IMR-90 (cell line): ENCODE measurements around the gene SLC37A1. TPM values are rescaled to one million over a fixed set of nuclear protein-coding genes. Genes with fewer than 3 reads are reported as not detected.
A peak's percentile ranks its signal among the peaks of the same experiment; 100 is the strongest.

ENCODE experiments used
- ATAC-seq: fragments of 200-7000 bp; cut with Tn5 transposase; 2 replicates; pipeline ENCODE4 v1.9.1; 2020; ENCODE audit warnings: low read depth, mild to moderate bottlenecking, moderate library complexity
- BruUV-seq: library from RNA; stranded (reverse); fragments of 400-500 nt; replicated peaks from 2 replicates; lab custom pipeline; 2021; lab: Mats Ljungman, UMichigan
- CTCF ChIA-PET: fragments of 300-600 bp; formaldehyde crosslinking; extraction: SDS; loops from one replicate; lab custom pipeline; 2021; ENCODE audit warnings: antibody characterized with exemption; lab: Yijun Ruan, JAX
- POLR2A ChIA-PET: fragments of 300-600 bp; sonication (Branson Sonifier 250); formaldehyde crosslinking; loops from one replicate; lab custom pipeline; 2022; ENCODE audit warnings: antibody characterized with exemption; ENCODE audit not compliant: unreplicated experiment; lab: Charles Lee
- DNase-seq: peaks from one replicate; pipeline ENCODE4 v3.0.0; 2013
- H2AFZ ChIP-seq: replicated peaks from 2 replicates; pipeline ENCODE3; 2013; ENCODE audit warnings: low read length, mild to moderate bottlenecking; ENCODE audit not compliant: poor library complexity
- H2AK5ac ChIP-seq: 2 replicates; pipeline ENCODE4 v1.6.1; 2013; ENCODE audit warnings: low read depth, low read length, inconsistent platforms
- H2AK9ac ChIP-seq: replicated peaks from 2 replicates; pipeline ENCODE3; 2013; ENCODE audit warnings: mild to moderate bottlenecking, low read depth, low read length, moderate library complexity; ENCODE audit not compliant: poor library complexity
- H2BK120ac ChIP-seq: 2 replicates; pipeline ENCODE4 v1.6.1; 2013; ENCODE audit warnings: low read depth, low read length, inconsistent platforms
- H2BK15ac ChIP-seq: 3 replicates; pipeline ENCODE4 v1.6.1; 2013; ENCODE audit warnings: low read depth, low read length, inconsistent platforms
- H2BK20ac ChIP-seq: 2 replicates; pipeline ENCODE4 v1.6.1; 2013; ENCODE audit warnings: low read depth, mild to moderate bottlenecking, inconsistent platforms, low read length, moderate library complexity
- H2BK5ac ChIP-seq: 2 replicates; pipeline ENCODE4 v1.6.1; 2013; ENCODE audit warnings: mild to moderate bottlenecking, low read depth, low read length, inconsistent platforms; ENCODE audit not compliant: poor library complexity, severe bottlenecking
- H3K14ac ChIP-seq: replicated peaks from 2 replicates; pipeline ENCODE4 v1.6.1; 2013; ENCODE audit warnings: low read depth, low read length, inconsistent platforms
- H3K18ac ChIP-seq: 2 replicates; pipeline ENCODE4 v1.6.1; 2013; ENCODE audit warnings: low read depth, low read length, control low read depth
- H3K23ac ChIP-seq: 2 replicates; pipeline ENCODE4 v1.6.1; 2013; ENCODE audit warnings: low read depth, low read length, inconsistent platforms
- H3K27ac ChIP-seq: 2 replicates; pipeline ENCODE4 v1.5.1; 2013; ENCODE audit warnings: mild to moderate bottlenecking, control low read depth, low read length; ENCODE audit not compliant: insufficient read depth
- H3K27me3 ChIP-seq: 2 replicates; pipeline ENCODE4 v1.6.1; 2013; ENCODE audit warnings: low read length; ENCODE audit not compliant: control insufficient read depth, insufficient read depth
- H3K36me3 ChIP-seq: 2 replicates; pipeline ENCODE4 v1.6.1; 2013; ENCODE audit warnings: low read length, mixed read lengths; ENCODE audit not compliant: control insufficient read depth, insufficient read depth
- H3K4ac ChIP-seq: 2 replicates; pipeline ENCODE4 v1.6.1; 2013; ENCODE audit warnings: low read depth, low read length, inconsistent platforms
- H3K4me1 ChIP-seq: 2 replicates; pipeline ENCODE4 v1.6.1; 2013; ENCODE audit warnings: low read length, mixed read lengths; ENCODE audit not compliant: control insufficient read depth, insufficient read depth
- H3K4me2 ChIP-seq: 2 replicates; pipeline ENCODE4 v1.6.1; 2013; ENCODE audit warnings: low read depth, mild to moderate bottlenecking, control low read depth, low read length, moderate library complexity
- H3K4me3 ChIP-seq: 2 replicates; pipeline ENCODE4 v1.5.1; 2013; ENCODE audit warnings: low read depth, mild to moderate bottlenecking, control low read depth, low read length, moderate library complexity; ENCODE audit not compliant: insufficient read depth
- H3K56ac ChIP-seq: 2 replicates; pipeline ENCODE4 v1.6.1; 2013; ENCODE audit warnings: low read length, inconsistent platforms; ENCODE audit not compliant: insufficient read depth; ENCODE audit errors: extremely low read depth
- H3K79me1 ChIP-seq, 2 experiments: 2 replicates each; pipeline ENCODE4 v1.6.1; 2013; ENCODE audit warnings: low read length in 2 of 2, inconsistent platforms in 1 of 2, low read depth in 1 of 2
- H3K9ac ChIP-seq: 2 replicates; pipeline ENCODE4 v1.6.1; 2013; ENCODE audit warnings: low read depth, low read length, control low read depth
- H3K9me1 ChIP-seq: 2 replicates; pipeline ENCODE4 v1.6.1; 2013; ENCODE audit warnings: low read length, inconsistent platforms; ENCODE audit not compliant: insufficient read depth
- H3K9me3 ChIP-seq: 2 replicates; pipeline ENCODE4 v1.6.1; 2013; ENCODE audit warnings: low read length; ENCODE audit not compliant: control insufficient read depth, insufficient read depth
- H4K20me1 ChIP-seq: 2 replicates; pipeline ENCODE4 v1.6.1; 2013; ENCODE audit warnings: low read length, inconsistent platforms; ENCODE audit not compliant: insufficient read depth
- H4K5ac ChIP-seq: 2 replicates; pipeline ENCODE4 v1.6.1; 2013; ENCODE audit warnings: mild to moderate bottlenecking, low read depth, low read length, control low read depth
- H4K8ac ChIP-seq, 2 experiments: 2 replicates each; pipeline ENCODE4 v1.6.1; 2013; ENCODE audit warnings: low read depth in 2 of 2, low read length in 2 of 2, control low read depth in 1 of 2, inconsistent platforms in 1 of 2
- H4K91ac ChIP-seq: 2 replicates; pipeline ENCODE4 v1.6.1; 2013; ENCODE audit warnings: low read depth, low read length, inconsistent platforms; ENCODE audit not compliant: insufficient read depth
- CEBPB ChIP-seq: IDR thresholded peaks from 2 replicates; pipeline ENCODE4 v1.6.1; 2012; ENCODE audit warnings: low read depth, low read length, improper control_type of control experiment
- CTCF ChIP-seq: conservative IDR thresholded peaks from 2 replicates; pipeline ENCODE4 v1.5.1; 2012; ENCODE audit warnings: mild to moderate bottlenecking, low read depth, low read length, improper control_type of control experiment
- FOS ChIP-seq: fragments of 150-350 bp; IDR thresholded peaks from 2 replicates; pipeline ENCODE4 v1.6.1; 2016; ENCODE audit warnings: low read depth, low read length
- MAZ ChIP-seq: IDR thresholded peaks from 2 replicates; pipeline ENCODE4 v1.6.1; 2012; ENCODE audit warnings: low read depth, mild to moderate bottlenecking, low read length, improper control_type of control experiment, moderate library complexity, borderline replicate concordance
- MXI1 ChIP-seq: IDR thresholded peaks from 2 replicates; pipeline ENCODE4 v1.6.1; 2012; ENCODE audit warnings: low read depth, mild to moderate bottlenecking, low read length, moderate library complexity, borderline replicate concordance
- USF2 ChIP-seq: fragments of 150-350 bp; IDR thresholded peaks from 2 replicates; pipeline ENCODE4 v1.6.1; 2017; ENCODE audit warnings: mild to moderate bottlenecking, antibody characterized with exemption, low read length, low read depth
- WGBS, 2 experiments: methylation state at CpG; one replicate each; pipeline versions ENCODE4 v1.1.5 to v1.1.7; 2013; ENCODE audit warnings: missing lambda C conversion rate in 2 of 2; ENCODE audit not compliant: insufficient read length in 1 of 2; ENCODE audit errors: extremely low coverage in 2 of 2; 5-methylcytosine and 5-hydroxymethylcytosine counted together
- dilution Hi-C: fragments of 300-500 bp; cut with HindIII; formaldehyde crosslinking; loops from one replicate; pipeline ENCODE4 v1.14.3; 2018; ENCODE audit warnings: low sequenced_read_pairs; ENCODE audit not compliant: unreplicated experiment
- in situ Hi-C: fragments of 300-500 bp; cut with MboI; formaldehyde crosslinking; loops from 3 replicates; pipeline ENCODE4 v1.14.3; 2019; ENCODE audit warnings: low sequenced_read_pairs, inconsistent platforms, mixed read lengths
- intact Hi-C: fragments of 100-400 bp; cut with micrococcal nuclease; formaldehyde crosslinking; loops from 2 replicates; pipeline ENCODE4 v1.10.0; 2022
- polyA plus RNA-seq, 3 experiments: library from polyadenylated mRNA; depleted of rRNA; stranded (reverse); fragments of >200 nt; gene quantifications; 2 replicates each; pipeline ENCODE4 v1.2.3, GENCODE V29; 2012; ENCODE audit warnings: low replicate concordance in 1 of 3
- total RNA-seq: library from RNA; depleted of rRNA; stranded (reverse); fragments of >200 nt; gene quantifications from 2 replicates; pipeline ENCODE4 v1.2.3, GENCODE V29; 2012

SLC37A1 gene
- total and polyA plus RNA-seq, 2 of the 4 experiments (the other 2 are of a cell fraction), result 0.36 to 0.48 TPM

GRCh38 chr21:42584296-42584641, 70.6 kb downstream of the SLC37A1 start:
- no peaks in the 10 kb centered on the region for H3K9me3 ChIP-seq
- ChIA-PET POLR2A (no interaction called here), CTCF (no interaction called here)
- H3K27me3 ChIP-seq, result peaks cover 18% of the 10 kb centered on the region
- H3K27ac ChIP-seq, result no peak overlapping the region
- no peaks in the 10 kb centered on the region for H3K9me1 ChIP-seq
- no peak overlapping the region for H2BK20ac ChIP-seq
- H2BK15ac ChIP-seq, result no peak overlapping the region
- H4K5ac ChIP-seq, result no peak overlapping the region
- no peak overlapping the region for H3K4ac ChIP-seq
- no peak for DNase-seq
- no peak overlapping the region for H4K91ac ChIP-seq
- H2BK5ac ChIP-seq, result no peak overlapping the region
- no peak overlapping the region for H3K14ac ChIP-seq
- H3K56ac ChIP-seq, result no peak overlapping the region
- no peak overlapping the region for H3K4me3 ChIP-seq
- no peaks in the 10 kb centered on the region for H3K4me1 ChIP-seq
- no peak overlapping the region for H2AFZ ChIP-seq
- no peak overlapping the region for H3K4me2 ChIP-seq
- 76% methylated on average over 5 of the region's 11 CpGs; no CpG with 5 or more reads in 1 of the 2 experiments for whole genome bisulfite sequencing, 2 experiments
- in situ Hi-C loops (loop anchor here (10.0 kb wide), 1 partner anchor 201 kb away; no protein-coding TSS in a partner anchor), intact Hi-C loops (no loop called here), dilution Hi-C loops (no loop called here)
- H3K23ac ChIP-seq, result no peak overlapping the region
- no peak for ATAC-seq
- no peak overlapping the region for H3K9ac ChIP-seq
- H2AK5ac ChIP-seq, result no peak overlapping the region
- no peaks in the 10 kb centered on the region for H3K36me3 ChIP-seq
- no peaks in the 10 kb centered on the region for H3K79me1 ChIP-seq
- H3K18ac ChIP-seq, result no peak overlapping the region
- H4K8ac ChIP-seq, result no peak overlapping the region
- H4K20me1 ChIP-seq, result no peaks in the 10 kb centered on the region
- H2AK9ac ChIP-seq, result peak overlapping the region; percentile 16
- TF ChIP-seq MXI1 (no peak), CTCF (no peak), CEBPB (no peak), USF2 (no peak), MAZ (no peak), FOS (no peak)
- H2BK120ac ChIP-seq, result no peak overlapping the region
- BruUV-seq, result no TSS peak
